Astrocyte (in vitro differentiated cells and primary cell): ENCODE data around the gene CAPN5. TPM values are rescaled to one million over a fixed set of nuclear protein-coding genes. Genes with fewer than 3 reads are reported as not detected.

ENCODE experiments used
- DNase-seq: peaks from one replicate; pipeline ENCODE4 v3.0.0-alpha.2; 2010; ENCODE audit warnings: low read depth
- FAIRE-seq: peaks from 2 replicates; lab custom pipeline; 2011; peaks lifted over from hg19 to GRCh38; lab: Jason Lieb, UNC
- H2AFZ ChIP-seq: 2 replicates; pipeline ENCODE4 v1.6.0; 2012; ENCODE audit warnings: low read depth, low read length, inconsistent platforms
- H3K27ac ChIP-seq: 2 replicates; pipeline ENCODE4 v1.5.1; 2011; ENCODE audit warnings: low read depth, low read length, inconsistent platforms
- H3K27me3 ChIP-seq: 2 replicates; pipeline ENCODE4 v1.6.0; 2011; ENCODE audit warnings: low read length, inconsistent platforms; ENCODE audit not compliant: insufficient read depth
- H3K36me3 ChIP-seq: 2 replicates; pipeline ENCODE4 v1.5.1; 2011; ENCODE audit warnings: low read length, inconsistent platforms; ENCODE audit not compliant: insufficient read depth
- H3K4me1 ChIP-seq: 2 replicates; pipeline ENCODE4 v1.5.1; 2011; ENCODE audit warnings: low read length, inconsistent platforms; ENCODE audit not compliant: insufficient read depth
- H3K4me2 ChIP-seq: 2 replicates; pipeline ENCODE4 v1.6.0; 2012; ENCODE audit warnings: low read length, inconsistent platforms
- H3K4me3 ChIP-seq: 2 replicates; pipeline ENCODE4 v1.5.1; 2011; ENCODE audit warnings: low read depth, mild to moderate bottlenecking, low read length, inconsistent platforms; ENCODE audit not compliant: insufficient read depth
- H3K79me2 ChIP-seq: 2 replicates; pipeline ENCODE4 v1.6.0; 2012; ENCODE audit warnings: mild to moderate bottlenecking, low read length, inconsistent platforms; ENCODE audit not compliant: insufficient read depth
- H3K9ac ChIP-seq: 2 replicates; pipeline ENCODE4 v1.6.0; 2012; ENCODE audit warnings: mild to moderate bottlenecking, low read length, inconsistent platforms
- H3K9me3 ChIP-seq: 2 replicates; pipeline ENCODE4 v1.5.1; 2012; ENCODE audit warnings: low read depth, mild to moderate bottlenecking, low read length, inconsistent platforms; ENCODE audit not compliant: insufficient read depth
- H4K20me1 ChIP-seq: 2 replicates; pipeline ENCODE4 v1.6.0; 2012; ENCODE audit warnings: low read length, inconsistent platforms; ENCODE audit not compliant: insufficient read depth
- H3K27ac Mint-ChIP-seq: one replicate; pipeline ENCODE4 v1.8.0; 2021; ENCODE audit warnings: mild to moderate bottlenecking, mixed read lengths; ENCODE audit not compliant: unreplicated experiment
- H3K27me3 Mint-ChIP-seq: one replicate; pipeline ENCODE4 v1.8.0; 2021; ENCODE audit warnings: low read depth, mixed read lengths; ENCODE audit not compliant: unreplicated experiment
- H3K36me3 Mint-ChIP-seq: one replicate; pipeline ENCODE4 v1.8.0; 2021; ENCODE audit warnings: low read depth, mixed read lengths; ENCODE audit not compliant: unreplicated experiment
- H3K4me1 Mint-ChIP-seq: one replicate; pipeline ENCODE4 v1.8.0; 2021; ENCODE audit warnings: low read depth, mixed read lengths; ENCODE audit not compliant: unreplicated experiment
- H3K4me3 Mint-ChIP-seq: one replicate; pipeline ENCODE4 v1.8.0; 2021; ENCODE audit warnings: mild to moderate bottlenecking, moderate library complexity, mixed read lengths; ENCODE audit not compliant: unreplicated experiment
- H3K9me3 Mint-ChIP-seq: one replicate; pipeline ENCODE4 v1.8.0; 2021; ENCODE audit warnings: mild to moderate bottlenecking, mixed read lengths; ENCODE audit not compliant: unreplicated experiment
- CTCF ChIP-seq: IDR thresholded peaks from 2 replicates; pipeline ENCODE4 v1.5.1; 2011; ENCODE audit warnings: low read depth, mild to moderate bottlenecking, inconsistent platforms, low read length, moderate library complexity; ENCODE audit not compliant: insufficient read depth
- EZH2 ChIP-seq: IDR thresholded peaks from 2 replicates; pipeline ENCODE4 v1.6.1; 2012; ENCODE audit warnings: mild to moderate bottlenecking, low read length, inconsistent platforms; ENCODE audit not compliant: insufficient read depth
- total RNA-seq: library from RNA; stranded (reverse); gene quantifications from 2 replicates; pipeline ENCODE4 v1.2.1, GENCODE V29; 2021

Gene CAPN5
- total RNA-seq, 1 donor from 2014 or later: 17.4 TPM

DNA sequence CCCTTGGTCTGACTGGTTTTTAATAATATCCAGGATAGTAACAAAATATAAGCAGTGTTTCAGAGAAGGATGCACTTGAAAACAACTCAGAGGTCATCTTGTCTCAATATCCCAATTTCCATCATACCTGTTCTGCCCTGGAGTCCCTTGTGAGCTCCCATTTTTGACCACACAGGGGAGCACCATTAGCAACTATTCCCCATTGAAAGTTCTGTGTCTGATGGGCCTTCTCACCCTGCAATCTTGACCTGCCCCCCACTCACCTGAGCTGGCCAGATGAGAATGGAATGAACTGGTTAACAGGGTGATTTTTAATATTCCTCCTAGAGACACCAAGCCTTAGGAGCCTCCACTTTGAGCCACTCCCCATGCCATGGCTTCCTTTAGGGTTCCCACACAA is 3.8 kb upstream of the CAPN5 start:
- Histone ChIP-seq H3K27me3 (peaks cover 6% of the 10 kb centered on the region), H3K4me2 (no peak overlapping the region), H2AFZ (no peak overlapping the region), H4K20me1 (peaks cover 5% of the 10 kb centered on the region), H3K9me3 (no peaks in the 10 kb centered on the region), H3K9ac (no peak overlapping the region), H3K79me2 (peaks cover 4% of the 10 kb centered on the region), H3K4me3 (no peak overlapping the region), H3K36me3 (no peaks in the 10 kb centered on the region), H3K4me1 (peaks cover 7% of the 10 kb centered on the region), H3K27ac (no peak overlapping the region)
- no peak for FAIRE-seq
- H3K27me3 Mint-ChIP-seq: peaks cover 13% of the 10 kb centered on the region
- no peak overlapping the region for H3K27ac Mint-ChIP-seq
- peaks cover 2% of the 10 kb centered on the region for H3K4me1 Mint-ChIP-seq
- no peak for DNase-seq
- H3K4me3 Mint-ChIP-seq: no peak overlapping the region
- TF ChIP-seq CTCF (no peak), EZH2 (no peak)
- H3K36me3 Mint-ChIP-seq: no peaks in the 10 kb centered on the region
- no peaks in the 10 kb centered on the region for H3K9me3 Mint-ChIP-seq

GRCh38 chr11:77063407-77063806 is 3.4 kb upstream of the CAPN5 start:
- Histone ChIP-seq H3K4me3 (no peak overlapping the region), H3K27me3 (peaks cover 6% of the 10 kb centered on the region), H3K36me3 (no peaks in the 10 kb centered on the region), H3K27ac (no peak overlapping the region), H3K9me3 (no peaks in the 10 kb centered on the region), H3K9ac (no peak overlapping the region), H3K79me2 (peaks cover 9% of the 10 kb centered on the region), H2AFZ (no peak overlapping the region), H3K4me1 (peaks cover 7% of the 10 kb centered on the region), H4K20me1 (peaks cover 9% of the 10 kb centered on the region), H3K4me2 (no peak overlapping the region)
- peaks cover 2% of the 10 kb centered on the region for H3K4me1 Mint-ChIP-seq
- H3K4me3 Mint-ChIP-seq: no peak overlapping the region
- H3K9me3 Mint-ChIP-seq: no peaks in the 10 kb centered on the region
- H3K27ac Mint-ChIP-seq: no peak overlapping the region
- peaks cover 13% of the 10 kb centered on the region for H3K27me3 Mint-ChIP-seq
- no peak for TF ChIP-seq CTCF
- no peak for TF ChIP-seq EZH2
- no peaks in the 10 kb centered on the region for H3K36me3 Mint-ChIP-seq
- FAIRE-seq (no peak), DNase-seq (no peak)

DNA sequence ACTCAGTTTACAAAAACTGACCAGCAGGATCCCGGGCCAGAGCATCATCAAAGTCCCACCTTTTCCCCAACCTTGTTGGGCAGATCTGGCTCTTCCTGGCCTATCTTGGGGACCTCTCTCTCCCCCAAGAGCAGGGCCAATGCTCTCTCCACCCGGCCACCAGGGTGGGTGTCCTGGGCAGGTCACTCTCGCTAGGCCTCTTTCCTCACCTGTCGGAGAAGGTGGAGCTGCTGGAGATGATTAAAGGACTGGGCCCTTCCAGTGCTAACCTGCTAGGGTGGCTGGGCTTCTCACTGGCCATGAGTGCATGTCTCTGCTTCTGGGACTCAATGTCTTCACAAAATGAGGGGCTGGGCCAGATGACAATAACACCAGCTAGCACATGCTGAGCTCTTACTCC is 2.9 kb upstream of the CAPN5 start:
- no peak overlapping the region for H3K27ac Mint-ChIP-seq
- H3K4me3 Mint-ChIP-seq: no peak overlapping the region
- H3K36me3 ChIP-seq: no peaks in the 10 kb centered on the region
- no peaks in the 10 kb centered on the region for H3K9me3 ChIP-seq
- H2AFZ ChIP-seq: no peak overlapping the region
- H3K4me2 ChIP-seq: no peak overlapping the region
- TF ChIP-seq CTCF (no peak), EZH2 (no peak)
- no peaks in the 10 kb centered on the region for H3K9me3 Mint-ChIP-seq
- no peak for FAIRE-seq
- H3K27me3 ChIP-seq: peaks cover 6% of the 10 kb centered on the region
- peaks cover 13% of the 10 kb centered on the region for H3K27me3 Mint-ChIP-seq
- H4K20me1 ChIP-seq: peaks cover 14% of the 10 kb centered on the region
- peaks cover 7% of the 10 kb centered on the region for H3K4me1 ChIP-seq
- H3K4me1 Mint-ChIP-seq: peaks cover 2% of the 10 kb centered on the region
- no peak overlapping the region for H3K9ac ChIP-seq
- H3K79me2 ChIP-seq: peaks cover 12% of the 10 kb centered on the region
- H3K36me3 Mint-ChIP-seq: no peaks in the 10 kb centered on the region
- H3K27ac ChIP-seq: no peak overlapping the region
- no peak overlapping the region for H3K4me3 ChIP-seq
- DNase-seq: no peak
